HG03342 (cell line): ENCODE measurements around the gene ATG7.

ENCODE experiments used
- ATAC-seq: cut with Tn5 transposase; IDR thresholded peaks from one replicate; pipeline ENCODE4 v1.9.1; 2021; ENCODE audit warnings: mild to moderate bottlenecking, moderate library complexity; ENCODE audit not compliant: unreplicated experiment

ATG7 gene

DNA sequence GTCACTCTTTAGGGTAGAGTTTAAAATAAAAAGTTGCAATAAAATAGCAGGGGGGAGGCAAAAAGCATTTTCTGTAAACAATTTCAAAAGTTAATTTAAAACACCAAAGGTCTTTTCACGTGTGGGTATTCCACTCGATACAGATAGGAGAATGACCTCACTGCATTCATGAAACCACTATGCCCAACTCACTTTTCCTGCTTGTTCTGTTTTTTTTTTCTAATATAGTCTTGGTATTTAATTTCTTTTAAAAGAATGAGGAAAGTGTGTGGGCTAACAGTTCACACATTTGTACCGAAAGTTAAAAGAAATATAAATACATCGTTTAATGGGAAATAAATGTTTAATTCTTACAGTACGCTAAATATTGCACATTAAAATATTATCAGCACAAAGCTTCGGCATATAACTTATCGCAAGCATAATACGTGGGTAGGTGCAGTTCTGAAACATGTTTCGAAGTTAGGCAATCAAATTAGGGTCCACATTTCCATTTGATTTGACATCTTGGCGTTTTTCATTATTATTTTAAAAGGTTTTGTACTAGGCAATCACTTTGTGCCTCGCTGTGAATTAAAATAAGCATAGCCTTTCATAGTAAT is 330.1 kb downstream of the ATG7 start:
- no peak for ATAC-seq

DNA sequence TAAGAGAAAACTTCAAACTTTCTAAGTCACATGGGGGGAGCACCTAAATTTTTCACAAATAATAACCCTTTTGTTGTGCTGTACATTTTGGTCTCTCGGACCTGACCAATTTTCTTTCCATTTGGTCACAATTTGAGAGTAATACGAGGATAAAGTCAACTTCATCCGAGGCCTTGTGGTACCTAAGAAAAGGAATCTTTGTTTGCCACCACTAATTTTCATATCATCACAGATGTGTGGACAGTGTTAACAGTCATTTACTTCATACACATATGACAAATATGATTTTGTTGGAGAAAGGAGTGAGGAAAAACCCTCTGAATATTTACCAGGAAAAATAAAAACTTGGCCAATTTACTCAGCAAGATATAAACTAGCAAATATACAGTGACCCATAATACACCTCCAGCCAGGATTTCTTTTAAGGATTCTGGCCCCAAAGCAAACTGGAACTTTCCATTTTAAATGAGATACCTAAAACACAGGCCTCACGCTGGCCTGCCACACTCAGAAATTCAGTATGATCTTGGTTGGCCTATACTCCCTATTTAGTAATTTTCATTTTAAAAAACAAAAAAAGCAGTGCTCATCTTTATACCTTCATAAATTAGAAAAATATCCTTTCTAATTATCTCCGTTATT is 330.8 kb downstream of the ATG7 start:
- ATAC-seq = no peak

DNA sequence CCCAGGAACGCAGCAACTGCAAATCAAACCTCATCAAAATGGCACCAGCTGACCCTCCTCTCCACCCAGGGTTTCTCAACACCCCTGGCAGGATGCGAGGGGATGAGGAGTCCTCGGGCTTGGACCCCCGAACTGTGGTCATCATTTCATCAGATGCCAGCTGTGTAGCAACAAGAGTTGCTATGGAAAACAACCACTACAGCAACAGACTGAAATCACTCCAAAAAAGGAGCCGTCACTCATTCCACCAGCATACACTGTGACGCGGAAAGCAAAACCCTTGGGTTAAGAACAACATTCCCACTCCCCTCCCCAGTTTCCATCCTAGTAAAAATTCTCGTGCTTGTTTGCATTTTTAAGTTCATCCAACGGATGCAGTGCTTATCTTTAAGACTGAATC is 331.4 kb downstream of the ATG7 start:
- ATAC-seq = no peak

DNA sequence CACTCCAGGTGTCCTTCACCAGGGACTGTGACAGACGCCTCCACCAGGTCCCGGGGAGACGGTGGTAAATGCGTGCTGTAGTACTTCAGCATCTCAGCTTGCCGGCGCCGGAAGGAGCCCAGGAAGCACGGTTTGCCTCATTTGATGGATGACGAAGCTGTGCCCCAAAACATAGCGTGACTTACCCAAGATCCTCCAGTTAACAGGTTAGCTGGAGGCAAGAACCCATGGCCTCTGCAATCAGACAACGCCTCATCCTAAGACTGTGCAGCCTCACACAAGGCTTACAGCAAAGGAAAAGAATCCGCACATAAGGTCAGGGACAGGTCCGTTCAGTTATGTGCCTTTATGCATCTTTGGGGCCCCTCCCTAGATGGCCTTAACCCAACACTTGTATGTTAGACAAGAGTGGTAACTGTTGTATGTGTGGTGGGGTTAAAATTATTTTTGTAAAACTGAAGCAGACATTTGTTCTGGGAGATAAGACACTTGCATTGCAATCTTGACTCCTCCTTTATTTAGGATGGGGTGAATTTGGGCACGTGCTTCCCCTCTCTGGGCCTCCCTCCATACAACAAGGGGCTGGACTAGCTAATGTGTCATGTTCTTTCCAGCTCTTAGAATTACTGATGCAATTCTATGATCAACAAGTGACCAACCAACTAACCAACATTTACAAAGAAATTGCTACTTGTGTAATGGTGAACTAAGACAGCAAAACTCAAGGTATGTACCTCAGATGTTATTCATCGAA is 332.1 kb downstream of the ATG7 start:
- ATAC-seq = no peak

DNA sequence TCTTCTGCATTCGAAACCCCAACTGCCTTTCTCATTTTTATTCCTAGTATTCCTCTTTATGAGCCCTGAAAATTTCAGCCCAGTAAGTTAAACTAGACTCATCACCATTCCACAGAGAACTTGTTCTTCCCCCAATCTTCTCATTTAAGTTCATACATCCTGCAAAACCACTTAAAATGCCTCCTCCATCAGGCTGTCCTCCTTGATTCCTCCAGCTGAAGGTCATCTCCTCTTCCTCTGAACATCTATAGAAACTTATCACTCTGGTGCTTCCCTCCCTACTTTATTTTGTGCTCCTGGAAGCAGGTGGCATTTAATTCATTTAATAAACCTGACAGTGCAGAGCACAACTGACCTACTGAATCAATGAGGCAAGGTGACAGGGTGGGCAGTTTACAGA is 333.2 kb downstream of the ATG7 start:
- ATAC-seq = no peak

DNA sequence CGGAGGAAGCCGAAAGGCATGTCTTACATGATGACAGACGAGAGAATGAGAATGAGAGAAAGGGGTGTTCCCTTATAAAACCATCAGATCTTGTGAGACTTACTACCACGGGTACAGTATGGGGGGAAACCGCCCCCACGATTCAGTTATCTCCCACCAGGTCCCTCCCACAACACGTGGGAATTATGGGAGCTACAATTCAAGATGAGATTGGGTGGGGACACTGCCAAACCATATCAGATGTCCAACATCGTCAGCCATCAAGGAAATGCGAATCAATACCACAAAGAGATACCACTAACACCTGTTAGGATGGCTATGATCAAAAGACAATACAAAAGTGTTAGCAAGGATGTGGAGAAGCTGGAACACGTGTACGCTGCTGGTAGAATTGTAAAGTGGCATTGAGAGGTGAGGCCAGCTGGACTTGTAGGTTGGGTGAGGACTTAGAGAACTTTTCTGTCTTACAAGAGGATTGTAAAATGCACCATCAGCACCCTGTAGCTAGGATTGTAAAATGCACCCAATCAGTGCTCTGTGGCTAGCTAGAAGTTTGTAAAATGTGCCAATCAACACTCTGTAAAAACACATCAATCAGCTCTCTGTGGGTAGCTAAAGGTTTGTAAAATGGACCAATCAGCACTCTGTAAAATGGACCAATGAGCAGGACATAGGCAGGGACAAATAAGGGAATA is 334.0 kb downstream of the ATG7 start:
- ATAC-seq = no peak

DNA sequence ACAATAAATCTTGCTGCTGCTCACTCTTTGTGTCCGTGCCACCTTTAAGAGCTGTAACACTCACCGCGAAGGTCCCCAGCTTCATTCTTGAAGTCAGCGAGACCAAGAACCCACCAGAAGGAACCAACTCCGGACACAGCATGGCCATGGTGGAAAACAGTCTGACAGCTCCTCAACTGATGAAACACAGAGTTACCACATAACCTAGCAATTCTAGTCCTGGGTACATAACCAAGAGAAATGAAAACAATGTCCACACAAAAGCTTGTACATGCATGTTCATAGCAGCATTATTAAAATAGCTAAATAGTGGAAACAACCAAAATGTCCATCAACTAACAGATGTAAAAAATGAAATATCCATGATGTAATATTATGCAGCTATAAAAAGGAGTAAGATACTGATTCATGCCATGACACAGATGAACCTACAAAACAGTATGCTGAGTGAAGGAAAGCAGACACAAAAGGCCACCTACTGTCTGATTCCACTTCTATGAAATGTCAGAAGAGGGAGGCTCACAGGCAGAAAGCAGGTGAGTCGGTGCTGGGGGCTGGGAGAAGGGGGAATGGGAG is 334.8 kb downstream of the ATG7 start:
- no peak for ATAC-seq
